Liver (tissue), 3 donors: ENCODE data around the gene HSD17B8.

Experiments used
- EGR1 ChIP-seq, 2 donors: IDR thresholded peaks; 2 replicates each; pipeline ENCODE4 v1.6.1; 2016 to 2018; ENCODE audit warnings: antibody characterized with exemption in 2 of 2, low read depth in 2 of 2
- JUND ChIP-seq, 2 donors: IDR thresholded peaks; 2 replicates each; pipeline ENCODE4 v1.6.1; 2016; ENCODE audit warnings: antibody characterized with exemption in 2 of 2
- NR2F2 ChIP-seq: IDR thresholded peaks from 2 replicates; pipeline ENCODE4 v1.6.1; 2016; ENCODE audit warnings: antibody characterized with exemption
- RAD21 ChIP-seq, 2 donors: IDR thresholded peaks; 2 replicates each; pipeline ENCODE4 v1.6.1; 2016; ENCODE audit warnings: antibody characterized with exemption in 2 of 2, mild to moderate bottlenecking in 2 of 2
- REST ChIP-seq: IDR thresholded peaks from 2 replicates; pipeline ENCODE4 v1.6.1; 2016; ENCODE audit warnings: antibody characterized with exemption, mild to moderate bottlenecking
- RXRA ChIP-seq, 2 donors: IDR thresholded peaks; 2 replicates each; pipeline ENCODE4 v1.6.1; 2017 to 2018; ENCODE audit warnings: antibody characterized with exemption in 2 of 2, mild to moderate bottlenecking in 1 of 2
- SP1 ChIP-seq: IDR thresholded peaks from 2 replicates; pipeline ENCODE4 v1.6.1; 2018; ENCODE audit warnings: antibody characterized with exemption, mild to moderate bottlenecking
- TF ChIP-seq, protein P1 (sequence below): fragments of 150-350 bp; IDR thresholded peaks from 2 replicates; pipeline ENCODE4 v1.5.1; 2017; ENCODE audit warnings: improper control_type of control experiment, low read depth, low read length; ENCODE audit not compliant: missing input control
- TF ChIP-seq, protein P2 (sequence below): IDR thresholded peaks from 2 replicates; pipeline ENCODE4 v1.6.1; 2016; ENCODE audit warnings: antibody characterized with exemption
- donor health status: healthy.
- donor health status: healthy.

DNA sequence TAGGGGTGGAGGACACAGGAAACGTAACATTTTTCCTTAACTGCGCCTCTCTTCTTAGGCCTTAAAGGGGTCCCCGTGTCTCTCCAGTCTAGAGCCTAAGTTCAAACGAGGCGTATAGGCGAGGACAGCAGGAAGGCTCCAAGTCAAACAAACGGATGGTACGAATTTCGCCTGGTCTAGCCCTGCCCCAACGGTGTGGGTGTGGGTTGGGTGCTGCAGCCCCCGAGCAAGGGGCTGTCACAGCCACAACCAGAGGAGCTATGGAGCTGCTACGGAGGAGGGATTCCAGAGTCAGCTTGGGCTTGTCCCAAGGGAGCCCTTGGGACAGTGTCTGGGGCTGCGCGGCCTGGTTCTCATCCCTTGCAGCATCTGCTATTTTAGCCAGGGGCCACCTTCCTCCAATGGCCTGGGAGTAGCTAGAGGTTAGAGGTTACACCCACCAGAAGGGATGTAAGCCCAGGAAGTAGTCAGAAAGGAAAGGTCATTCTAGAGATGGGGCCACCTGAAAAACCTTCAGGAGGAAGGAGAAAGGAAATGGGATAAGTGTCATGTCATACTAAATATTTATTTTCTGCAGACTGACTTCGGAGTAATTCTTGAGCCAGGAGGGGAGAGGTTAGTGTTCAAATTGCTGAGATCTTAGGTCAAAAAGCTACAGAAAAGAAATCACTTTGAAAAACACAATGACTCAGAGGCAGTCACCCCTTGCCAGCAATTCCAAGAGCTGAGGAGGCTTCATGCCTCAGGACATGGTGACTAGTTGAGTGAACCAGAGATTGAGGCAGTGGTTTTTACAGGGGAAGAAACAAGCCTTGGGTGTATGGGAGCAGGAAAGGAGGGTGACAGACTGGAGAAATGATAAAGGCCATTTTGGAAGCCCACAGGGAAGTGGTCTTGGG lies 45.5 kb downstream of the HSD17B8 start:
- TF ChIP-seq, protein P1, sequence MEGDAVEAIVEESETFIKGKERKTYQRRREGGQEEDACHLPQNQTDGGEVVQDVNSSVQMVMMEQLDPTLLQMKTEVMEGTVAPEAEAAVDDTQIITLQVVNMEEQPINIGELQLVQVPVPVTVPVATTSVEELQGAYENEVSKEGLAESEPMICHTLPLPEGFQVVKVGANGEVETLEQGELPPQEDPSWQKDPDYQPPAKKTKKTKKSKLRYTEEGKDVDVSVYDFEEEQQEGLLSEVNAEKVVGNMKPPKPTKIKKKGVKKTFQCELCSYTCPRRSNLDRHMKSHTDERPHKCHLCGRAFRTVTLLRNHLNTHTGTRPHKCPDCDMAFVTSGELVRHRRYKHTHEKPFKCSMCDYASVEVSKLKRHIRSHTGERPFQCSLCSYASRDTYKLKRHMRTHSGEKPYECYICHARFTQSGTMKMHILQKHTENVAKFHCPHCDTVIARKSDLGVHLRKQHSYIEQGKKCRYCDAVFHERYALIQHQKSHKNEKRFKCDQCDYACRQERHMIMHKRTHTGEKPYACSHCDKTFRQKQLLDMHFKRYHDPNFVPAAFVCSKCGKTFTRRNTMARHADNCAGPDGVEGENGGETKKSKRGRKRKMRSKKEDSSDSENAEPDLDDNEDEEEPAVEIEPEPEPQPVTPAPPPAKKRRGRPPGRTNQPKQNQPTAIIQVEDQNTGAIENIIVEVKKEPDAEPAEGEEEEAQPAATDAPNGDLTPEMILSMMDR, result no peak
- no peak for TF ChIP-seq RXRA (IDR thresholded peaks at IDR 0.05)
- TF ChIP-seq JUND (IDR thresholded peaks at IDR 0.05), result no peak
- no peak for TF ChIP-seq SP1
- no peak for TF ChIP-seq RAD21 (IDR thresholded peaks at IDR 0.05)
- no peak for TF ChIP-seq EGR1 (IDR thresholded peaks at IDR 0.05; ENCODE audit: low read depth in 2 of 2)
- no peak for TF ChIP-seq REST
- no peak for TF ChIP-seq NR2F2
- TF ChIP-seq, protein P2, sequence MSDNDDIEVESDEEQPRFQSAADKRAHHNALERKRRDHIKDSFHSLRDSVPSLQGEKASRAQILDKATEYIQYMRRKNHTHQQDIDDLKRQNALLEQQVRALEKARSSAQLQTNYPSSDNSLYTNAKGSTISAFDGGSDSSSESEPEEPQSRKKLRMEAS, result no peak
